ENCODE results near the gene POLR1D. TPM values are rescaled to one million over a fixed set of nuclear protein-coding genes. Genes with fewer than 3 reads are reported as not detected.

The POLR1D gene
- total and polyA plus RNA-seq, 4 donors, result 31.4 to 45.0 (median 33.6) TPM

- TF ChIP-seq ATF3 (IDR thresholded peaks at IDR 0.05), result no peak
- TF ChIP-seq RAD21 (IDR thresholded peaks at IDR 0.05), result no peak
- no peak for TF ChIP-seq JUND (IDR thresholded peaks at IDR 0.05)
- no peak for TF ChIP-seq TAF1 (conservative IDR thresholded peaks at IDR 0.05)
- no peak for TF ChIP-seq FOXA1 (IDR thresholded peaks at IDR 0.05)
- TF ChIP-seq, protein P1, sequence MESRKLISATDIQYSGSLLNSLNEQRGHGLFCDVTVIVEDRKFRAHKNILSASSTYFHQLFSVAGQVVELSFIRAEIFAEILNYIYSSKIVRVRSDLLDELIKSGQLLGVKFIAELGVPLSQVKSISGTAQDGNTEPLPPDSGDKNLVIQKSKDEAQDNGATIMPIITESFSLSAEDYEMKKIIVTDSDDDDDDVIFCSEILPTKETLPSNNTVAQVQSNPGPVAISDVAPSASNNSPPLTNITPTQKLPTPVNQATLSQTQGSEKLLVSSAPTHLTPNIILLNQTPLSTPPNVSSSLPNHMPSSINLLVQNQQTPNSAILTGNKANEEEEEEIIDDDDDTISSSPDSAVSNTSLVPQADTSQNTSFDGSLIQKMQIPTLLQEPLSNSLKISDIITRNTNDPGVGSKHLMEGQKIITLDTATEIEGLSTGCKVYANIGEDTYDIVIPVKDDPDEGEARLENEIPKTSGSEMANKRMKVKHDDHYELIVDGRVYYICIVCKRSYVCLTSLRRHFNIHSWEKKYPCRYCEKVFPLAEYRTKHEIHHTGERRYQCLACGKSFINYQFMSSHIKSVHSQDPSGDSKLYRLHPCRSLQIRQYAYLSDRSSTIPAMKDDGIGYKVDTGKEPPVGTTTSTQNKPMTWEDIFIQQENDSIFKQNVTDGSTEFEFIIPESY (IDR thresholded peaks at IDR 0.05), result no peak
- TF ChIP-seq SP1 (IDR thresholded peaks at IDR 0.05), result no peak
- TF ChIP-seq REST (IDR thresholded peaks at IDR 0.05), result no peak
- TF ChIP-seq HNF4G (IDR thresholded peaks at IDR 0.05), result no peak
- TF ChIP-seq EGR1 (IDR thresholded peaks at IDR 0.05; ENCODE audit: low read depth in 2 of 2), result no peak
- no peak for TF ChIP-seq MAX (IDR thresholded peaks at IDR 0.05)
- no peak for TF ChIP-seq HNF4A (conservative IDR thresholded peaks at IDR 0.05)
- TF ChIP-seq YY1 (IDR thresholded peaks at IDR 0.05), result no peak
- no peak for TF ChIP-seq NR2F2 (IDR thresholded peaks at IDR 0.05)
- no peak for TF ChIP-seq CTCF (IDR thresholded peaks at IDR 0.05; ENCODE audit: low read depth, low read length, missing input control)
- no peak for TF ChIP-seq GABPA (IDR thresholded peaks at IDR 0.05 in 1 of 2, conservative IDR thresholded peaks at IDR 0.05 in 1 of 2)
- 95% methylated on average over 8 of the region's 8 CpGs for WGBS
- Histone ChIP-seq H3K9ac (ENCODE audit: low read depth in 1 of 2, low read length in 2 of 2) (no peak overlapping the region), H3K36me3 (ENCODE audit: control insufficient read depth in 4 of 4, insufficient read depth in 3 of 4, low read depth in 1 of 4, low read length in 3 of 4) (peaks cover 2 to 3% (median 3%) of the 10 kb centered on the region in 4 donors), H3K4me3 (ENCODE audit: low read depth in 1 of 3, low read length in 3 of 3) (no peak overlapping the region), H3K27ac (ENCODE audit: low read depth in 1 of 2, low read length in 2 of 2) (no peak overlapping the region), H3K27me3 (ENCODE audit: control insufficient read depth in 4 of 4, insufficient read depth in 4 of 4, low read length in 3 of 4) (no peaks in the 10 kb centered on the region), H3K4me1 (ENCODE audit: control insufficient read depth in 4 of 4, insufficient read depth in 4 of 4, low read length in 3 of 4) (peaks cover 0 to 10% (median 6%) of the 10 kb centered on the region in 4 donors), H3K9me3 (ENCODE audit: control insufficient read depth in 4 of 4, low read length in 3 of 4) (no peaks in the 10 kb centered on the region)
- no peak for DNase-seq (ENCODE audit: low spot score)
Measured at GRCh38 chr13:27663947-27664346, 42.3 kb downstream of the POLR1D start.

- Histone ChIP-seq H3K36me3 (ENCODE audit: control insufficient read depth in 4 of 4, insufficient read depth in 3 of 4, low read depth in 1 of 4, low read length in 3 of 4) (peaks cover 2 to 3% (median 3%) of the 10 kb centered on the region in 4 donors), H3K4me1 (ENCODE audit: control insufficient read depth in 4 of 4, insufficient read depth in 4 of 4, low read length in 3 of 4) (peaks cover 0 to 10% (median 6%) of the 10 kb centered on the region in 4 donors), H3K27ac (ENCODE audit: low read depth in 1 of 2, low read length in 2 of 2) (no peak overlapping the region), H3K27me3 (ENCODE audit: control insufficient read depth in 4 of 4, insufficient read depth in 4 of 4, low read length in 3 of 4) (no peaks in the 10 kb centered on the region), H3K9me3 (ENCODE audit: control insufficient read depth in 4 of 4, low read length in 3 of 4) (no peaks in the 10 kb centered on the region), H3K9ac (ENCODE audit: low read depth in 1 of 2, low read length in 2 of 2) (no peak overlapping the region), H3K4me3 (ENCODE audit: low read depth in 1 of 3, low read length in 3 of 3) (no peak overlapping the region)
- 72% methylated on average over 3 of the region's 3 CpGs for WGBS
- no peak for DNase-seq (ENCODE audit: low spot score)
- TF ChIP-seq HNF4G (IDR thresholded peaks at IDR 0.05) (no peak), EGR1 (IDR thresholded peaks at IDR 0.05; ENCODE audit: low read depth in 2 of 2) (no peak), HNF4A (conservative IDR thresholded peaks at IDR 0.05) (no peak), FOXA2 (IDR thresholded peaks at IDR 0.05) (no peak), FOXA1 (IDR thresholded peaks at IDR 0.05) (no peak), ATF3 (IDR thresholded peaks at IDR 0.05) (no peak), REST (IDR thresholded peaks at IDR 0.05) (no peak), JUND (IDR thresholded peaks at IDR 0.05) (no peak), RAD21 (IDR thresholded peaks at IDR 0.05) (no peak), MAX (IDR thresholded peaks at IDR 0.05) (no peak)
Measured at GRCh38 chr13:27665333-27665732, 43.6 kb downstream of the POLR1D start.
